ENCODE data around the gene SLC23A3.

The SLC23A3 gene

GRCh38 chr2:219165058-219165911, 4.5 kb downstream of the SLC23A3 start:
- TF ChIP-seq OSR1 (CRISPR knock-in tag; IDR thresholded peaks at IDR 0.05) (no peak), RARB (CRISPR knock-in tag; IDR thresholded peaks at IDR 0.05) (no peak), ZNF565 (CRISPR knock-in tag; conservative IDR thresholded peaks at IDR 0.05; ENCODE audit: low read depth) (no peak), ZFP3 (CRISPR knock-in tag; IDR thresholded peaks at IDR 0.05) (no peak), GLIS3 (CRISPR knock-in tag; IDR thresholded peaks at IDR 0.05) (no peak), TOX (CRISPR knock-in tag; IDR thresholded peaks at IDR 0.05; ENCODE audit: borderline replicate concordance) (no peak), CSDC2 (CRISPR knock-in tag; IDR thresholded peaks at IDR 0.05) (no peak), ZC3H10 (CRISPR knock-in tag; IDR thresholded peaks at IDR 0.05) (no peak), TCF4 (CRISPR knock-in tag; IDR thresholded peaks at IDR 0.05; ENCODE audit: borderline replicate concordance) (no peak), CSRNP3 (CRISPR knock-in tag; IDR thresholded peaks at IDR 0.05) (no peak), ZNF8 (CRISPR knock-in tag; IDR thresholded peaks at IDR 0.05) (no peak), POU6F1 (CRISPR knock-in tag; IDR thresholded peaks at IDR 0.05; ENCODE audit: borderline replicate concordance, low read depth) (no peak), ESRRG (CRISPR knock-in tag; IDR thresholded peaks at IDR 0.05) (no peak), CREB5 (CRISPR knock-in tag; IDR thresholded peaks at IDR 0.05; ENCODE audit: low read depth) (no peak), ARNTL (CRISPR knock-in tag; IDR thresholded peaks at IDR 0.05; ENCODE audit: borderline replicate concordance, low read depth) (no peak), SNAI2 (CRISPR knock-in tag; IDR thresholded peaks at IDR 0.05) (no peak), PPARA (CRISPR knock-in tag; IDR thresholded peaks at IDR 0.05; ENCODE audit: borderline replicate concordance) (no peak)
- no peak for ATAC-seq

- ATAC-seq = no peak
- no peak for TF ChIP-seq ZFP30 (CRISPR knock-in tag; IDR thresholded peaks at IDR 0.05)
- TF ChIP-seq TCF4 (CRISPR knock-in tag; IDR thresholded peaks at IDR 0.05; ENCODE audit: borderline replicate concordance) = no peak
- no peak for TF ChIP-seq SNAI2 (CRISPR knock-in tag; IDR thresholded peaks at IDR 0.05)
- TF ChIP-seq TOX (CRISPR knock-in tag; IDR thresholded peaks at IDR 0.05; ENCODE audit: borderline replicate concordance) = no peak
- no peak for TF ChIP-seq TSHZ2 (CRISPR knock-in tag; IDR thresholded peaks at IDR 0.05)
- TF ChIP-seq ZFP3 (CRISPR knock-in tag; IDR thresholded peaks at IDR 0.05) = no peak
Measured at GRCh38 chr2:219163156-219163555, 6.7 kb downstream of the SLC23A3 start.

- TF ChIP-seq BACH2 (CRISPR knock-in tag; IDR thresholded peaks at IDR 0.05; ENCODE audit: borderline replicate concordance) (no peak), ZFP30 (CRISPR knock-in tag; IDR thresholded peaks at IDR 0.05) (no peak), OSR1 (CRISPR knock-in tag; IDR thresholded peaks at IDR 0.05) (no peak), CREB5 (CRISPR knock-in tag; IDR thresholded peaks at IDR 0.05; ENCODE audit: low read depth) (no peak), PATZ1 (CRISPR knock-in tag; IDR thresholded peaks at IDR 0.05; ENCODE audit: borderline replicate concordance) (no peak), PPARA (CRISPR knock-in tag; IDR thresholded peaks at IDR 0.05; ENCODE audit: borderline replicate concordance) (no peak), TSHZ2 (CRISPR knock-in tag; IDR thresholded peaks at IDR 0.05) (no peak)
- no peak for ATAC-seq
Measured at GRCh38 chr2:219161097-219161496, 8.7 kb downstream of the SLC23A3 start.
